Measurements from ENCODE around the gene ASPDH.

GRCh38 chr19:50498219-50499056, 15.3 kb downstream of the ASPDH start:
- TF ChIP-seq CTCF (conservative IDR thresholded peaks at IDR 0.05; ENCODE audit: low read depth, low read length) (no peak), FOS (IDR thresholded peaks at IDR 0.05; ENCODE audit: low read depth, low read length) (no peak)
